GM19328 (cell line): ENCODE measurements around the gene FHIT.
"Not testable (repeated sequence)": the region's sequence is repeated elsewhere in the genome, so short reads cannot be mapped to it uniquely, and the experiment has no call there.

Experiments
- ATAC-seq: cut with Tn5 transposase; IDR thresholded peaks from one replicate; pipeline ENCODE4 v1.9.1; 2021; ENCODE audit warnings: mild to moderate bottlenecking, moderate library complexity; ENCODE audit not compliant: unreplicated experiment

FHIT gene

GRCh38 chr3:61008153-61008997 is 242.9 kb downstream of the FHIT start:
- ATAC-seq, result no peak

GRCh38 chr3:61005591-61005990 is 245.7 kb downstream of the FHIT start:
- no peak for ATAC-seq

GRCh38 chr3:60998858-60999257 is 252.4 kb downstream of the FHIT start:
- no peak for ATAC-seq

- ATAC-seq, result no peak
These were observed 258.9 kb downstream of the FHIT start for GRCh38 chr3:60992395-60992794.

- no peak for ATAC-seq
These were observed 260.9 kb downstream of the FHIT start for GRCh38 chr3:60990442-60990730.

- ATAC-seq, result no peak
These were observed 261.4 kb downstream of the FHIT start for GRCh38 chr3:60989626-60990441.

- not testable (repeated sequence) for ATAC-seq
These were observed 264.1 kb downstream of the FHIT start for GRCh38 chr3:60987191-60987590.

- no peak for ATAC-seq
These were observed 264.7 kb downstream of the FHIT start for GRCh38 chr3:60986552-60986951.

- ATAC-seq, result no peak
These were observed 267.3 kb downstream of the FHIT start for GRCh38 chr3:60983906-60984305.

GRCh38 chr3:60980342-60980692 is 270.9 kb downstream of the FHIT start:
- no peak for ATAC-seq

GRCh38 chr3:60979461-60980341 is 271.6 kb downstream of the FHIT start:
- no peak for ATAC-seq

GRCh38 chr3:60973321-60973720 is 277.9 kb downstream of the FHIT start:
- no peak for ATAC-seq

- no peak for ATAC-seq
These were observed 278.7 kb downstream of the FHIT start for GRCh38 chr3:60972599-60972998.

- no peak for ATAC-seq
These were observed 280.4 kb downstream of the FHIT start for GRCh38 chr3:60970850-60971249.

- no peak for ATAC-seq
These were observed 284.1 kb downstream of the FHIT start for GRCh38 chr3:60967141-60967540.

- ATAC-seq, result no peak
These were observed 293.7 kb downstream of the FHIT start for GRCh38 chr3:60957541-60957940.

GRCh38 chr3:60956729-60957128 is 294.5 kb downstream of the FHIT start:
- ATAC-seq, result no peak

- ATAC-seq, result no peak
These were observed 296.2 kb downstream of the FHIT start for GRCh38 chr3:60955034-60955433.

- ATAC-seq, result no peak
These were observed 297.2 kb downstream of the FHIT start for GRCh38 chr3:60954048-60954447.

- no peak for ATAC-seq
These were observed 297.9 kb downstream of the FHIT start for GRCh38 chr3:60953351-60953750.

GRCh38 chr3:60952055-60952454 is 299.2 kb downstream of the FHIT start:
- ATAC-seq, result no peak
